Neural progenitor cell (in vitro differentiated cells): ENCODE data around the gene APOC4. TPM values are rescaled to one million over a fixed set of nuclear protein-coding genes. Genes with fewer than 3 reads are reported as not detected.
"Not testable (repeated sequence)": the region's sequence is repeated elsewhere in the genome, so short reads cannot be mapped to it uniquely, and the experiment has no call there.

Experiments used
- DNase-seq: peaks from one replicate; pipeline ENCODE4 v3.0.0-alpha.2; 2016; ENCODE audit warnings: low spot score
- H2AFZ ChIP-seq: fragments of 200-600 bp; sonication (generic); replicated peaks from 2 replicates; pipeline ENCODE4 v1.6.1; 2016; ENCODE audit warnings: antibody characterized with exemption
- H3F3A ChIP-seq: fragments of 200-600 bp; sonication (generic); 2 replicates; pipeline ENCODE4 v1.6.1; 2016; ENCODE audit warnings: antibody characterized with exemption, low read depth
- H3K27ac ChIP-seq: fragments of 200-600 bp; sonication (generic); 2 replicates; pipeline ENCODE4 v1.5.1; 2016; ENCODE audit warnings: mild to moderate bottlenecking
- H3K27me3 ChIP-seq: fragments of 200-600 bp; sonication (generic); 2 replicates; pipeline ENCODE4 v1.6.1; 2016; ENCODE audit warnings: mild to moderate bottlenecking, moderate library complexity
- H3K36me3 ChIP-seq: fragments of 200-600 bp; sonication (generic); 2 replicates; pipeline ENCODE4 v1.5.1; 2016
- H3K4me1 ChIP-seq: fragments of 200-600 bp; sonication (generic); 2 replicates; pipeline ENCODE4 v1.6.1; 2016; ENCODE audit warnings: mixed run types
- H3K4me2 ChIP-seq: fragments of 200-600 bp; sonication (generic); 2 replicates; pipeline ENCODE4 v1.6.1; 2016
- H3K4me3 ChIP-seq: fragments of 200-600 bp; sonication (generic); 2 replicates; pipeline ENCODE4 v1.5.1; 2016
- H3K79me2 ChIP-seq: fragments of 200-600 bp; sonication (generic); 2 replicates; pipeline ENCODE4 v1.6.1; 2016; ENCODE audit warnings: low read depth
- H3K9ac ChIP-seq: fragments of 200-600 bp; sonication (generic); 2 replicates; pipeline ENCODE4 v1.6.1; 2016
- H3K9me3 ChIP-seq: fragments of 200-600 bp; sonication (generic); 2 replicates; pipeline ENCODE4 v1.5.1; 2016; ENCODE audit warnings: low read depth
- H4K20me1 ChIP-seq: fragments of 200-600 bp; sonication (generic); 2 replicates; pipeline ENCODE4 v1.6.1; 2016; ENCODE audit warnings: low read depth
- H3K27ac Mint-ChIP-seq: 3 replicates; pipeline ENCODE4 v1.8.0; 2021; ENCODE audit warnings: mixed read lengths
- H3K27me3 Mint-ChIP-seq: 2 replicates; pipeline ENCODE4 v1.8.0; 2022; ENCODE audit warnings: low read depth, mild to moderate bottlenecking, inconsistent platforms, moderate library complexity, mixed read lengths; ENCODE audit not compliant: insufficient read depth
- H3K36me3 Mint-ChIP-seq: 3 replicates; pipeline ENCODE4 v1.8.0; 2021; ENCODE audit warnings: mixed read lengths
- H3K4me1 Mint-ChIP-seq: 3 replicates; pipeline ENCODE4 v1.8.0; 2021; ENCODE audit warnings: mixed read lengths
- H3K4me3 Mint-ChIP-seq: 3 replicates; pipeline ENCODE4 v1.8.0; 2021; ENCODE audit warnings: mild to moderate bottlenecking, moderate library complexity, mixed read lengths
- H3K9me3 Mint-ChIP-seq: 3 replicates; pipeline ENCODE4 v1.8.0; 2020; ENCODE audit warnings: mixed read lengths
- EZH2 ChIP-seq: fragments of 200-600 bp; sonication (generic); IDR thresholded peaks from 2 replicates; pipeline ENCODE4 v1.6.1; 2017; ENCODE audit warnings: antibody characterized with exemption, mild to moderate bottlenecking, moderate library complexity
- EZH2phosphoT487 ChIP-seq: fragments of 200-600 bp; sonication (generic); IDR thresholded peaks from 2 replicates; pipeline ENCODE4 v1.6.1; 2017; ENCODE audit warnings: antibody characterized with exemption
- total RNA-seq: library from RNA; depleted of rRNA; stranded (reverse); fragments of >200 nt; gene quantifications from 2 replicates; pipeline ENCODE4 v1.2.3, GENCODE V29; 2015; ENCODE audit warnings: low replicate concordance
- TF ChIP-seq, protein P1 (sequence below): fragments of 200-600 bp; sonication (generic); IDR thresholded peaks from 2 replicates; pipeline ENCODE4 v1.5.1; 2017; ENCODE audit warnings: antibody characterized with exemption, mild to moderate bottlenecking

The APOC4 gene
- total RNA-seq, 1 donor from 2014 or later = not detected

DNA sequence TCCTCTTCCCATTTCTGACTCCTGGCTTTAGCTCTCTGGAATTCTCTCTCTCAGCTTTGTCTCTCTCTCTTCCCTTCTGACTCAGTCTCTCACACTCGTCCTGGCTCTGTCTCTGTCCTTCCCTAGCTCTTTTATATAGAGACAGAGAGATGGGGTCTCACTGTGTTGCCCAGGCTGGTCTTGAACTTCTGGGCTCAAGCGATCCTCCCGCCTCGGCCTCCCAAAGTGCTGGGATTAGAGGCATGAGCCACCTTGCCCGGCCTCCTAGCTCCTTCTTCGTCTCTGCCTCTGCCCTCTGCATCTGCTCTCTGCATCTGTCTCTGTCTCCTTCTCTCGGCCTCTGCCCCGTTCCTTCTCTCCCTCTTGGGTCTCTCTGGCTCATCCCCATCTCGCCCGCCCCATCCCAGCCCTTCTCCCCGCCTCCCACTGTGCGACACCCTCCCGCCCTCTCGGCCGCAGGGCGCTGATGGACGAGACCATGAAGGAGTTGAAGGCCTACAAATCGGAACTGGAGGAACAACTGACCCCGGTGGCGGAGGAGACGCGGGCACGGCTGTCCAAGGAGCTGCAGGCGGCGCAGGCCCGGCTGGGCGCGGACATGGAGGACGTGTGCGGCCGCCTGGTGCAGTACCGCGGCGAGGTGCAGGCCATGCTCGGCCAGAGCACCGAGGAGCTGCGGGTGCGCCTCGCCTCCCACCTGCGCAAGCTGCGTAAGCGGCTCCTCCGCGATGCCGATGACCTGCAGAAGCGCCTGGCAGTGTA, 33.8 kb upstream of the APOC4 start:
- peak overlapping the region; percentile 10 for H3K27ac Mint-ChIP-seq
- H3K36me3 Mint-ChIP-seq = peaks cover 4% of the 10 kb centered on the region
- peaks cover 13% of the 10 kb centered on the region for H3K27me3 Mint-ChIP-seq
- Histone ChIP-seq H3K9me3 (no peaks in the 10 kb centered on the region), H4K20me1 (peaks cover 12% of the 10 kb centered on the region), H2AFZ (no peak overlapping the region), H3K27me3 (no peaks in the 10 kb centered on the region), H3K36me3 (no peaks in the 10 kb centered on the region), H3K4me3 (no peak overlapping the region), H3K4me2 (no peak overlapping the region), H3K79me2 (peaks cover 9% of the 10 kb centered on the region), H3K27ac (no peak overlapping the region), H3K4me1 (peaks cover 10% of the 10 kb centered on the region), H3K9ac (no peak overlapping the region), H3F3A (peaks cover 42% of the 10 kb centered on the region)
- DNase-seq = no peak
- H3K4me1 Mint-ChIP-seq = peaks cover 33% of the 10 kb centered on the region
- TF ChIP-seq, protein P1, sequence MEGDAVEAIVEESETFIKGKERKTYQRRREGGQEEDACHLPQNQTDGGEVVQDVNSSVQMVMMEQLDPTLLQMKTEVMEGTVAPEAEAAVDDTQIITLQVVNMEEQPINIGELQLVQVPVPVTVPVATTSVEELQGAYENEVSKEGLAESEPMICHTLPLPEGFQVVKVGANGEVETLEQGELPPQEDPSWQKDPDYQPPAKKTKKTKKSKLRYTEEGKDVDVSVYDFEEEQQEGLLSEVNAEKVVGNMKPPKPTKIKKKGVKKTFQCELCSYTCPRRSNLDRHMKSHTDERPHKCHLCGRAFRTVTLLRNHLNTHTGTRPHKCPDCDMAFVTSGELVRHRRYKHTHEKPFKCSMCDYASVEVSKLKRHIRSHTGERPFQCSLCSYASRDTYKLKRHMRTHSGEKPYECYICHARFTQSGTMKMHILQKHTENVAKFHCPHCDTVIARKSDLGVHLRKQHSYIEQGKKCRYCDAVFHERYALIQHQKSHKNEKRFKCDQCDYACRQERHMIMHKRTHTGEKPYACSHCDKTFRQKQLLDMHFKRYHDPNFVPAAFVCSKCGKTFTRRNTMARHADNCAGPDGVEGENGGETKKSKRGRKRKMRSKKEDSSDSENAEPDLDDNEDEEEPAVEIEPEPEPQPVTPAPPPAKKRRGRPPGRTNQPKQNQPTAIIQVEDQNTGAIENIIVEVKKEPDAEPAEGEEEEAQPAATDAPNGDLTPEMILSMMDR = no peak
- TF ChIP-seq EZH2 = no peak
- no peaks in the 10 kb centered on the region for H3K9me3 Mint-ChIP-seq
- no peak overlapping the region for H3K4me3 Mint-ChIP-seq

DNA sequence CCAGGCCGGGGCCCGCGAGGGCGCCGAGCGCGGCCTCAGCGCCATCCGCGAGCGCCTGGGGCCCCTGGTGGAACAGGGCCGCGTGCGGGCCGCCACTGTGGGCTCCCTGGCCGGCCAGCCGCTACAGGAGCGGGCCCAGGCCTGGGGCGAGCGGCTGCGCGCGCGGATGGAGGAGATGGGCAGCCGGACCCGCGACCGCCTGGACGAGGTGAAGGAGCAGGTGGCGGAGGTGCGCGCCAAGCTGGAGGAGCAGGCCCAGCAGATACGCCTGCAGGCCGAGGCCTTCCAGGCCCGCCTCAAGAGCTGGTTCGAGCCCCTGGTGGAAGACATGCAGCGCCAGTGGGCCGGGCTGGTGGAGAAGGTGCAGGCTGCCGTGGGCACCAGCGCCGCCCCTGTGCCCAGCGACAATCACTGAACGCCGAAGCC, 33.2 kb upstream of the APOC4 start:
- H3K4me3 ChIP-seq = no peak overlapping the region
- no peaks in the 10 kb centered on the region for H3K9me3 ChIP-seq
- H3K79me2 ChIP-seq = peaks cover 9% of the 10 kb centered on the region
- Mint-ChIP-seq H3K4me3 (no peak overlapping the region), H3K4me1 (peaks cover 35% of the 10 kb centered on the region), H3K27me3 (peaks cover 13% of the 10 kb centered on the region), H3K27ac (no peak overlapping the region), H3K9me3 (no peaks in the 10 kb centered on the region), H3K36me3 (peaks cover 2% of the 10 kb centered on the region)
- no peaks in the 10 kb centered on the region for H3K27me3 ChIP-seq
- H2AFZ ChIP-seq = no peak overlapping the region
- no peaks in the 10 kb centered on the region for H3K36me3 ChIP-seq
- no peak overlapping the region for H3K9ac ChIP-seq
- H3K27ac ChIP-seq = no peak overlapping the region
- no peak for DNase-seq
- H3K4me1 ChIP-seq = peaks cover 12% of the 10 kb centered on the region
- no peak overlapping the region for H3K4me2 ChIP-seq
- H3F3A ChIP-seq = peaks cover 42% of the 10 kb centered on the region
- TF ChIP-seq EZH2phosphoT487 = no peak
- no peak for TF ChIP-seq EZH2
- TF ChIP-seq, protein P1 = no peak
- H4K20me1 ChIP-seq = peaks cover 12% of the 10 kb centered on the region

DNA sequence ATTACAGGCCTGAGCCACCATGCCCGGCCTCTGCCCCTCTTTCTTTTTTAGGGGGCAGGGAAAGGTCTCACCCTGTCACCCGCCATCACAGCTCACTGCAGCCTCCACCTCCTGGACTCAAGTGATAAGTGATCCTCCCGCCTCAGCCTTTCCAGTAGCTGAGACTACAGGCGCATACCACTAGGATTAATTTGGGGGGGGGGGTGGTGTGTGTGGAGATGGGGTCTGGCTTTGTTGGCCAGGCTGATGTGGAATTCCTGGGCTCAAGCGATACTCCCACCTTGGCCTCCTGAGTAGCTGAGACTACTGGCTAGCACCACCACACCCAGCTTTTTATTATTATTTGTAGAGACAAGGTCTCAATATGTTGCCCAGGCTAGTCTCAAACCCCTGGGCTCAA, 32.3 kb upstream of the APOC4 start:
- peaks cover 39% of the 10 kb centered on the region for H3K4me1 Mint-ChIP-seq
- no peaks in the 10 kb centered on the region for H3K27me3 ChIP-seq
- H3K36me3 ChIP-seq = no peaks in the 10 kb centered on the region
- peaks cover 37% of the 10 kb centered on the region for H3F3A ChIP-seq
- no peaks in the 10 kb centered on the region for H3K9me3 ChIP-seq
- H3K4me3 Mint-ChIP-seq = no peak overlapping the region
- H2AFZ ChIP-seq = no peak overlapping the region
- no peak overlapping the region for H3K4me2 ChIP-seq
- TF ChIP-seq EZH2 (no peak), EZH2phosphoT487 (no peak)
- TF ChIP-seq, protein P1 = no peak
- H3K79me2 ChIP-seq = peaks cover 9% of the 10 kb centered on the region
- H3K27ac Mint-ChIP-seq = no peak overlapping the region
- peaks cover 12% of the 10 kb centered on the region for H4K20me1 ChIP-seq
- peaks cover 11% of the 10 kb centered on the region for H3K27me3 Mint-ChIP-seq
- no peak overlapping the region for H3K4me3 ChIP-seq
- no peaks in the 10 kb centered on the region for H3K9me3 Mint-ChIP-seq
- no peak overlapping the region for H3K9ac ChIP-seq
- DNase-seq = no peak
- peaks cover 2% of the 10 kb centered on the region for H3K36me3 Mint-ChIP-seq
- no peak overlapping the region for H3K27ac ChIP-seq
- H3K4me1 ChIP-seq = peaks cover 15% of the 10 kb centered on the region

DNA sequence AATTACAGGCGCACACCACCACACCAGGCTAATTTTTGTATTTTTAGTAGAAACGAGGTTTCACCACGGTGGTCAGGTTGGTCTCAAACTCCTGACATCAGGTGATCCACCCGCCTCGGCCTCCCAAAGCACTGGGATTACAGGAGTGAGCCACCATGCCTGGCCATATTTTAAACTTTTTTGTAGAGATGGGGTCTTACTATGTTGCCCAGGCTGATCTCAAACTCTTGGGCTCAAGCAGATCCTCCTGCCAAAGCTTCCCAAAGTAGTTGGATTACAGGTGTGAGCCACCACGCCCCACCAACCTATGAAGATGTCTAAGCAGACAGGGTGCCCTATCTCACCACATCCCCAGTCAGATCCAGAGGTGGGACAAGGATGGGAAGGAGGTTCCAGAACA, 30.1 kb upstream of the APOC4 start:
- not testable (repeated sequence) for H3K9ac ChIP-seq, H3K9me3 Mint-ChIP-seq, H3K4me3 ChIP-seq, H3K27ac ChIP-seq, H3K36me3 ChIP-seq, H3K27me3 ChIP-seq, DNase-seq, H3K79me2 ChIP-seq, H3K4me2 ChIP-seq, H3K27ac Mint-ChIP-seq, H2AFZ ChIP-seq, H3K4me1 ChIP-seq, H4K20me1 ChIP-seq, H3K9me3 ChIP-seq, H3K27me3 Mint-ChIP-seq, H3K4me3 Mint-ChIP-seq, H3K36me3 Mint-ChIP-seq
- peaks cover 17% of the 10 kb centered on the region for H3F3A ChIP-seq
- H3K4me1 Mint-ChIP-seq = peaks cover 30% of the 10 kb centered on the region
